OCI-LY1 (cell line): ENCODE results near the gene PEX1.

Source experiments
- H2AFZ ChIP-seq: fragments of 200-600 bp; sonication (generic), shearing (Covaris generic); 2 replicates; pipeline ENCODE4 v1.6.0; 2014; ENCODE audit warnings: antibody characterized with exemption, mild to moderate bottlenecking, low read length
- H3F3A ChIP-seq: fragments of 200-600 bp; sonication (generic), shearing (Covaris generic); 2 replicates; pipeline ENCODE4 v1.6.0; 2014; ENCODE audit warnings: mild to moderate bottlenecking, antibody characterized with exemption, low read length, moderate library complexity; ENCODE audit not compliant: insufficient read depth
- H3K27ac ChIP-seq: fragments of 200-600 bp; sonication (generic); 2 replicates; pipeline ENCODE4 v1.5.1; 2014; ENCODE audit warnings: low read length, mixed run types, mild to moderate bottlenecking, low read depth; ENCODE audit not compliant: poor library complexity, severe bottlenecking
- H3K27me3 ChIP-seq: fragments of 200-600 bp; sonication (generic); 2 replicates; pipeline ENCODE4 v1.6.0; 2014; ENCODE audit warnings: antibody characterized with exemption, mild to moderate bottlenecking, low read length, moderate library complexity; ENCODE audit not compliant: insufficient read depth
- H3K36me3 ChIP-seq: fragments of 200-600 bp; sonication (generic); 2 replicates; pipeline ENCODE4 v1.6.1; 2014; ENCODE audit warnings: mild to moderate bottlenecking, antibody characterized with exemption, low read length, moderate library complexity, mixed read lengths; ENCODE audit not compliant: insufficient read depth
- H3K4me1 ChIP-seq: fragments of 200-600 bp; sonication (generic); 2 replicates; pipeline ENCODE4 v1.5.1; 2014; ENCODE audit warnings: mild to moderate bottlenecking, low read length, moderate library complexity; ENCODE audit not compliant: insufficient read depth, severe bottlenecking
- H3K4me2 ChIP-seq: fragments of 200-600 bp; sonication (generic), shearing (Covaris generic); 2 replicates; pipeline ENCODE4 v1.6.1; 2014; ENCODE audit warnings: low read length
- H3K4me3 ChIP-seq: fragments of 200-600 bp; sonication (generic); 2 replicates; pipeline ENCODE4 v1.5.1; 2014; ENCODE audit warnings: low read length, low read depth, mild to moderate bottlenecking, mixed read lengths; ENCODE audit not compliant: poor library complexity, severe bottlenecking
- H3K79me2 ChIP-seq: fragments of 200-600 bp; shearing (Covaris generic); 2 replicates; pipeline ENCODE4 v1.6.1; 2016; ENCODE audit warnings: mixed run types, low read length, mixed read lengths; ENCODE audit not compliant: insufficient read depth
- H3K9ac ChIP-seq: fragments of 200-600 bp; sonication (generic), shearing (Covaris generic); 2 replicates; pipeline ENCODE4 v1.6.1; 2014; ENCODE audit warnings: mild to moderate bottlenecking, low read length, mixed read lengths
- H3K9me2 ChIP-seq: fragments of 200-600 bp; sonication (generic), shearing (Covaris generic); 2 replicates; pipeline ENCODE4 v1.6.1; 2014; ENCODE audit warnings: low read depth, mild to moderate bottlenecking, low read length, mixed read lengths
- H3K9me3 ChIP-seq: fragments of 200-600 bp; shearing (Covaris generic); 2 replicates; pipeline ENCODE4 v1.6.1; 2014; ENCODE audit warnings: low read length, mixed read lengths
- H4K20me1 ChIP-seq: fragments of 200-600 bp; sonication (generic), shearing (Covaris generic); 2 replicates; pipeline ENCODE4 v1.6.0; 2016; ENCODE audit warnings: mild to moderate bottlenecking, low read length; ENCODE audit not compliant: insufficient read depth
- CTCF ChIP-seq: fragments of 200-600 bp; sonication (generic), shearing (Covaris generic); IDR thresholded peaks from 2 replicates; pipeline ENCODE4 v1.5.1; 2017; ENCODE audit warnings: mild to moderate bottlenecking, antibody characterized with exemption, low read length, moderate library complexity, mixed read lengths
- EZH2 ChIP-seq: fragments of 200-600 bp; sonication (generic), shearing (Covaris generic); IDR thresholded peaks from 2 replicates; pipeline ENCODE4 v1.8.0; 2017; ENCODE audit warnings: borderline replicate concordance, mixed run types, mild to moderate bottlenecking, antibody characterized with exemption, low read length, moderate library complexity, mixed read lengths

The PEX1 gene

GRCh38 chr7:92496876-92497275, 31.4 kb downstream of the PEX1 start:
- no peak overlapping the region for H2AFZ ChIP-seq

GRCh38 chr7:92489634-92490033, 38.7 kb downstream of the PEX1 start:
- Histone ChIP-seq H3K79me2 (no peaks in the 10 kb centered on the region), H3K9me3 (no peaks in the 10 kb centered on the region), H3K36me3 (peaks cover 90% of the 10 kb centered on the region), H3K27ac (no peak overlapping the region), H3F3A (no peaks in the 10 kb centered on the region), H3K9ac (no peak overlapping the region), H3K27me3 (no peaks in the 10 kb centered on the region), H3K9me2 (no peaks in the 10 kb centered on the region), H3K4me3 (no peak overlapping the region), H4K20me1 (no peaks in the 10 kb centered on the region), H2AFZ (no peak overlapping the region), H3K4me2 (no peak overlapping the region), H3K4me1 (no peaks in the 10 kb centered on the region)
- TF ChIP-seq EZH2: no peak
- TF ChIP-seq CTCF: no peak

More at GRCh38 chr7:92496876-92497275, 31.4 kb downstream of the PEX1 start:
- H3K79me2 ChIP-seq: no peaks in the 10 kb centered on the region
- no peaks in the 10 kb centered on the region for H4K20me1 ChIP-seq
- H3K4me2 ChIP-seq: no peak overlapping the region
- H3F3A ChIP-seq: no peaks in the 10 kb centered on the region
- H3K36me3 ChIP-seq: peaks cover 69% of the 10 kb centered on the region
- H3K9ac ChIP-seq: no peak overlapping the region
- no peak for TF ChIP-seq CTCF
- TF ChIP-seq EZH2: no peak
- no peak overlapping the region for H3K27ac ChIP-seq
- no peaks in the 10 kb centered on the region for H3K4me1 ChIP-seq
- H3K4me3 ChIP-seq: no peak overlapping the region
- no peaks in the 10 kb centered on the region for H3K9me2 ChIP-seq
- no peaks in the 10 kb centered on the region for H3K27me3 ChIP-seq
- no peaks in the 10 kb centered on the region for H3K9me3 ChIP-seq

- no peak overlapping the region for H2AFZ ChIP-seq
- H3K27me3 ChIP-seq: no peaks in the 10 kb centered on the region
- no peak overlapping the region for H3K27ac ChIP-seq
- no peak overlapping the region for H3K9ac ChIP-seq
- H3K36me3 ChIP-seq: peaks cover 74% of the 10 kb centered on the region
- no peaks in the 10 kb centered on the region for H3K79me2 ChIP-seq
- H4K20me1 ChIP-seq: no peaks in the 10 kb centered on the region
- no peak for TF ChIP-seq EZH2
- TF ChIP-seq CTCF: no peak
- no peak overlapping the region for H3K4me3 ChIP-seq
- no peaks in the 10 kb centered on the region for H3K4me1 ChIP-seq
- no peaks in the 10 kb centered on the region for H3K9me3 ChIP-seq
- H3F3A ChIP-seq: no peaks in the 10 kb centered on the region
- H3K4me2 ChIP-seq: no peak overlapping the region
- no peaks in the 10 kb centered on the region for H3K9me2 ChIP-seq
Measured at GRCh38 chr7:92487804-92488203, 40.5 kb downstream of the PEX1 start.
